ENCODE results near the gene STS. TPM values are rescaled to one million over a fixed set of nuclear protein-coding genes. Genes with fewer than 3 reads are reported as not detected.

The STS gene
- total RNA-seq, 1 experiment from 2014 or later, result 3.3 TPM

DNA sequence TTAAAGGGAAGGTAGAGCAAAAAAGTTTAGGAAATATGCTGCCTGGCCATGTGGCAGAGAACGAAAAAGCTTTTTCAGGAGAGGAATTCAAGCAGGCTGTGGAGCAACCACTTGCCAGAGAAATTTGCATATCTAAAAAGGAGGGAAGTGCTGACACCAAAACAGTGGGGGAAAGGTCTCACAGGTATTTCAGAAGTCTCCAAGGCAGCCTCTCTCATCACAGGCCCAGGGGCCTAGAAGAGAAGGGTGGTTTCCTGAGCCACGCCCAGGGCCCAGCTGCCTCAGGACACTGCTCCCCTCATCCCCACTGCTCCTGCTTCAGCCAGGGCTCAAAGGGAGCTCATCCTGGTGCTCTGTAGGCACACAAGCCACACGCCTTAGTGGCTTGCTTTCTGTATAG, 29.9 kb upstream of the STS start:
- H3F3A ChIP-seq (ENCODE audit: insufficient read depth, low read depth), result peaks cover 32% of the 10 kb centered on the region
- H3K79me2 ChIP-seq (ENCODE audit: low read depth), result peaks cover 77% of the 10 kb centered on the region
- H3K4me1 ChIP-seq (replicated peaks; ENCODE audit: insufficient read depth), result peaks cover 58% of the 10 kb centered on the region
- H3K4me3 ChIP-seq, result no peak overlapping the region
- CTCF ChIA-PET, result no interaction called here
- H3K27ac ChIP-seq, result peak overlapping the region; percentile 23; the same call in 1 of the 2 replicates
- BruUV-seq (replicated peaks), result no TSS peak
- H2AFZ ChIP-seq, result no peak overlapping the region
- DNase-seq, result no peak
- H3K9me3 ChIP-seq (ENCODE audit: insufficient read depth, low read depth), result no peaks in the 10 kb centered on the region; the same call in 1 of the 2 replicates
- no peaks in the 10 kb centered on the region for H4K20me1 ChIP-seq (ENCODE audit: insufficient read depth)
- H3K27me3 ChIP-seq (ENCODE audit: insufficient read depth, low read depth), result no peaks in the 10 kb centered on the region
- no peaks in the 10 kb centered on the region for H3K9me2 ChIP-seq (ENCODE audit: insufficient read depth)
- no peaks in the 10 kb centered on the region; the same call in 1 of the 2 replicates for H3K36me3 ChIP-seq (ENCODE audit: low read depth)
- 0 out of 2 replicates have a peak overlapping the region, but pooled peaks have one; percentile 21 for H3K4me2 ChIP-seq
- intact Hi-C loops (cut with micrococcal nuclease; ENCODE audit: unreplicated experiment), result no loop called here
- TF ChIP-seq EZH2 (IDR thresholded peaks at IDR 0.05; ENCODE audit: low read depth), result no peak
- TF ChIP-seq, protein P1, sequence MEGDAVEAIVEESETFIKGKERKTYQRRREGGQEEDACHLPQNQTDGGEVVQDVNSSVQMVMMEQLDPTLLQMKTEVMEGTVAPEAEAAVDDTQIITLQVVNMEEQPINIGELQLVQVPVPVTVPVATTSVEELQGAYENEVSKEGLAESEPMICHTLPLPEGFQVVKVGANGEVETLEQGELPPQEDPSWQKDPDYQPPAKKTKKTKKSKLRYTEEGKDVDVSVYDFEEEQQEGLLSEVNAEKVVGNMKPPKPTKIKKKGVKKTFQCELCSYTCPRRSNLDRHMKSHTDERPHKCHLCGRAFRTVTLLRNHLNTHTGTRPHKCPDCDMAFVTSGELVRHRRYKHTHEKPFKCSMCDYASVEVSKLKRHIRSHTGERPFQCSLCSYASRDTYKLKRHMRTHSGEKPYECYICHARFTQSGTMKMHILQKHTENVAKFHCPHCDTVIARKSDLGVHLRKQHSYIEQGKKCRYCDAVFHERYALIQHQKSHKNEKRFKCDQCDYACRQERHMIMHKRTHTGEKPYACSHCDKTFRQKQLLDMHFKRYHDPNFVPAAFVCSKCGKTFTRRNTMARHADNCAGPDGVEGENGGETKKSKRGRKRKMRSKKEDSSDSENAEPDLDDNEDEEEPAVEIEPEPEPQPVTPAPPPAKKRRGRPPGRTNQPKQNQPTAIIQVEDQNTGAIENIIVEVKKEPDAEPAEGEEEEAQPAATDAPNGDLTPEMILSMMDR (conservative IDR thresholded peaks at IDR 0.05), result no peak
- POLR2A ChIA-PET (ENCODE audit: unreplicated experiment), result no interaction called here

DNA sequence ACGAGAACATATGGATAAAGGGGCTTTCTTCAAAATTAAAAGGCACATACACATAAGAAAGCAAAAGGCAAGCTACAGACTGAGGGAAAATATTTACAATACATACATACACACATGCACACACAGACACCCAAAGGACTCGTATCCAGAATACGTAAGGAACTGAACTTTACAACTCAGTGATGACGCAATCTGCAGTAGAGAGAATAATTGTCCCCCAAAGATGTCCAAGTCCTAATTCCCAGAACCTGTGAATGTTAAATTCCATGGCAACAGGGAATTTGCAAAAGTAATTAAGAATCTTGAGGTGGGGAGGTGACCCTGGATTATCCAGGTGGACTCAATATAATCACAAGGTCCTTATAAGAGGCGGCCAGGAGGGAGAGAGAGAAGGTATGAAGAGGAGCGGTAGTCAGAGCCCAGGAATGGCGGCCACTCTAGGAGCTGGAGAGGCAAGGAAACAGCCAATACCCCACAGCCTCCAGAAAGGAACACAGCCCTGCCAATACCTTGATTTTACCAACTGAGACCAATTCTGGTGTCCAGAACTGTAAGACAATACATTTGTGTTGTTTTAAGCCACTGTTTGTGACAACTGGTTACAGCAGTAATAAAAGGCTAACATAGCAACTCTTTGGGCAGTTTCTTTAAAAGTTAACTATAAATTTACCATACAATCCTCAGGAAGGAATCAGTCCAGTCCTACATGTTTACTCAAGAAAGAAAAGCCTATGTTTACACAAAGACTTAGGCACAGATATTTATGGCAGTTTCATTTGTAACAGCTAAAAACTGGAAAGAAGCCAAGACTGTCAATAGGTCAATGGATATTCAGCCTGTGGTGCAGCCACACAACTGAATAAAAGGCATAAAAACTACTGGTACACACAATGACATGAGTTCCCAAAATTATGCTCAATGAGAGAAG, 27.3 kb upstream of the STS start:
- peaks cover 32% of the 10 kb centered on the region for H3F3A ChIP-seq (ENCODE audit: insufficient read depth, low read depth)
- peak in 1 of 2 experiments; percentile 92 for DNase-seq
- intact Hi-C loops (cut with micrococcal nuclease; ENCODE audit: unreplicated experiment), result no loop called here
- H3K4me2 ChIP-seq, result peak overlapping the region; percentile 68
- no peaks in the 10 kb centered on the region for H4K20me1 ChIP-seq (ENCODE audit: insufficient read depth)
- H3K27me3 ChIP-seq (ENCODE audit: insufficient read depth, low read depth), result no peaks in the 10 kb centered on the region
- H3K27ac ChIP-seq, result peak overlapping the region; percentile 94
- ChIA-PET CTCF (no interaction called here), POLR2A (ENCODE audit: unreplicated experiment) (no interaction called here)
- H3K9me2 ChIP-seq (ENCODE audit: insufficient read depth), result no peaks in the 10 kb centered on the region
- no TSS peak for BruUV-seq (replicated peaks)
- H3K36me3 ChIP-seq (ENCODE audit: low read depth), result no peaks in the 10 kb centered on the region; the same call in 1 of the 2 replicates
- H2AFZ ChIP-seq, result no peak overlapping the region
- peak overlapping the region; percentile 27; the same call in 1 of the 2 replicates for H3K4me3 ChIP-seq
- H3K79me2 ChIP-seq (ENCODE audit: low read depth), result peaks cover 83% of the 10 kb centered on the region
- no peaks in the 10 kb centered on the region; the same call in 1 of the 2 replicates for H3K9me3 ChIP-seq (ENCODE audit: insufficient read depth, low read depth)
- no peak for TF ChIP-seq EZH2 (IDR thresholded peaks at IDR 0.05; ENCODE audit: low read depth)
- TF ChIP-seq, protein P1 (conservative IDR thresholded peaks at IDR 0.05), result no peak
- peaks cover 63% of the 10 kb centered on the region for H3K4me1 ChIP-seq (replicated peaks; ENCODE audit: insufficient read depth)

DNA sequence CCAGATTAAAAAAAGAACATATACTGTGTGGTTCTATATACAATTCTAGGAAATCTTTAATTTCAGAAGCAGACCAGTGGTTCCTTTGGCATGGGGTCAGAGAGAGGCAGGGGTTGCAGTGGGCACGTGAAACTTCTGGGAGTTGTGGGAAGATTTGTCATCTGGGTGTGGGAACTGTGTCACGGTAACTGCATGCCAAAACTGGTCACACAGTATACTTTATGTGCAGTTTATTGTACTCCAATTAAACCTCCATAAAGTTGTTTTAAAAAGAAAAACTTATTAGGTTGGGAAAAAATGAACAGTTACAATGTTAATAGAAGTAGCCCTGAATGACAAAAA, 26.7 kb upstream of the STS start:
- peak overlapping the region; percentile 27; the same call in 1 of the 2 replicates for H3K4me3 ChIP-seq
- H2AFZ ChIP-seq, result no peak overlapping the region
- H3K79me2 ChIP-seq (ENCODE audit: low read depth), result peaks cover 83% of the 10 kb centered on the region
- no peaks in the 10 kb centered on the region for H3K9me2 ChIP-seq (ENCODE audit: insufficient read depth)
- intact Hi-C loops (cut with micrococcal nuclease; ENCODE audit: unreplicated experiment), result no loop called here
- no peaks in the 10 kb centered on the region for H4K20me1 ChIP-seq (ENCODE audit: insufficient read depth)
- POLR2A ChIA-PET (ENCODE audit: unreplicated experiment), result no interaction called here
- H3K27me3 ChIP-seq (ENCODE audit: insufficient read depth, low read depth), result no peaks in the 10 kb centered on the region
- peaks cover 32% of the 10 kb centered on the region for H3F3A ChIP-seq (ENCODE audit: insufficient read depth, low read depth)
- peak overlapping the region; percentile 94 for H3K27ac ChIP-seq
- CTCF ChIA-PET, result no interaction called here
- H3K4me1 ChIP-seq (replicated peaks; ENCODE audit: insufficient read depth), result peaks cover 63% of the 10 kb centered on the region
- no TSS peak for BruUV-seq (replicated peaks)
- no peaks in the 10 kb centered on the region; the same call in 1 of the 2 replicates for H3K36me3 ChIP-seq (ENCODE audit: low read depth)
- DNase-seq, result peak in 1 of 2 experiments; percentile 6
- H3K9me3 ChIP-seq (ENCODE audit: insufficient read depth, low read depth), result no peaks in the 10 kb centered on the region; the same call in 1 of the 2 replicates
- H3K4me2 ChIP-seq, result peak overlapping the region; percentile 68
- no peak for TF ChIP-seq EZH2 (IDR thresholded peaks at IDR 0.05; ENCODE audit: low read depth)
- TF ChIP-seq, protein P1 (conservative IDR thresholded peaks at IDR 0.05), result no peak

Data from PC-9 (cell line).